Measurements from ENCODE around the gene KCNIP1.

The KCNIP1 gene

GRCh38 chr5:170720179-170720578, 216.4 kb downstream of the KCNIP1 start:
- DNase-seq (ENCODE audit: low spot score): no peak

GRCh38 chr5:170720984-170721383, 217.2 kb downstream of the KCNIP1 start:
- no peak for DNase-seq (ENCODE audit: low spot score)

DNA sequence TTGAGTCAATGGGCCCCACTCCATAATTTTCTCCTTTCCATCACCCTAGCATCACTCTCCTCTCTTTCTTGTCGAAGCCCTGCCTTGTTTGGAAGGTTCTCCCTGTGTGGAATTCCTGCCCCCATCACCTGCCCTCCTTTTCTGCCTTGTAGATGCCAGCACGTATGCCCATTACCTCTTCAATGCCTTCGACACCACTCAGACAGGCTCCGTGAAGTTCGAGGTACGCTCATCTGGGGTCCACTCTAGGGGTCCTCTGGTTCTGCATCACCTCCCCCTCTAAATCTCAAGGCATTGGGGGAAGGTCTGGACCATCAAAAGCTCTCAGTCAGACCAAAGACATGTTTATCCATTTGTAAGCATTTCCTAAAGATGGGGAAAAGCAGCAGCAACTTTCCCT, 217.9 kb downstream of the KCNIP1 start:
- DNase-seq (ENCODE audit: low spot score): no peak

- no peak for DNase-seq (ENCODE audit: low spot score)
Observed at GRCh38 chr5:170722316-170722715, 218.5 kb downstream of the KCNIP1 start.

- no peak for DNase-seq (ENCODE audit: low spot score)
Observed at GRCh38 chr5:170731052-170731451, 227.2 kb downstream of the KCNIP1 start.

- no peak for DNase-seq (ENCODE audit: low spot score)
Observed at GRCh38 chr5:170732685-170733084, 228.9 kb downstream of the KCNIP1 start.

DNA sequence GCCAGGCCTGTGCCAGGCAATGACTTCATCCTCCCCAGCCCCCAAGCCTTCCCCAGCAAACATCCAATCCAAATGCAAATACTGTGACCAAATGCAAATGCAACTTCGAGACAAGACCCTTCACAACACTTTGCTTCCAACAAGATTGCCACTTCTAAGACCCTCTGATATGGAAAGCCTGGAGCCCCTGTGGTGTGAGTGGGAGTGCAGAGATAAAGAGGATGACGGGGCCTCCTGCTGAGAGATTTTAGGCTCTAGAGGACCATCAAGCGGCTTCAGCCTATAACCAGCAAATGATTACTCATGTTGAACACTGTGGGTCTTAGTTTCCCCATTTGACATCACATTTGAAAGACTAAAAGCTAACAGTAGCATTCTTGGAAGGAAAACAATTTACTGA, 233.1 kb downstream of the KCNIP1 start:
- no peak for DNase-seq (ENCODE audit: low spot score)

- DNase-seq (ENCODE audit: low spot score): no peak
Observed at GRCh38 chr5:170737591-170737990, 233.8 kb downstream of the KCNIP1 start.

GRCh38 chr5:170738840-170739239, 235.0 kb downstream of the KCNIP1 start:
- no peak for DNase-seq (ENCODE audit: low spot score)

DNA sequence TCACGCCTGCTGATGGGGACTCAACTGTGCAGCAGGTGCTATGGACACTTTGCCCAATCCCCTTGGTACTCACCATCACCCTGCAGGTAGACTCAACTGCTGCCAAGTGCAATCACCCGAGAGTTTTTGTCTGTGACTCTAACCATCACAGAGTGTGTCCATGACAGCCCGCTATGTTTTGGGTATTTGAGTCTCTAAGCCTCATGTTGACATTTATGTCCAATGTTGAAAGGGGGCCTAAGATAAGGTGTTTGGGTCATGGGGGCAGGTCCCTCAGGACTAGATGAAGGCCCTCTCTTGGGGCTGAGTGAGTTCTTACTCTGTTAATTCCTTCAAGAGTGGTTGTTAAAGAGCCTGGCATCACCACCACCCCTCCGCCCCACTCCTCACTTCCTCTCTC, 235.6 kb downstream of the KCNIP1 start:
- no peak for DNase-seq (ENCODE audit: low spot score)

GRCh38 chr5:170740551-170741205, 236.9 kb downstream of the KCNIP1 start:
- DNase-seq (ENCODE audit: low spot score): no peak

DNA sequence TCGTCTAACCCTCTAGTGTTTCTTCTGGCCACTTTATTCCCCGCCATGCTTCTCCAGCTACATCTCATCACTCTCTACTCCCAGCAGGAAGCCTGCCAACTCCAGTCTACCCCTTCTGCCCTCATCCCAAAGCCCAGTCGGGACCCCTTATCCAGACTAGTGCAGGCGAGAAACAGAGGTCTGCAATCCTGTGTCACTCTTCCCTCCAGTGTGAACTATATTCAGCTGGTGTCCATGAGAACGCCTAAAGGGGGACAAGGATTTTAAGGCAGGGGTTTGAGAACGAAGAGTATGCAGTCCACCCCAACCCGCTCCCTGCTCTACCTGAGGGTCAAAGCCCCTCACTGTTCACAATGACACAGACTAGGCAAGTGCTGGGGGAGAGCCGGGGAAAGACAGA, 238.0 kb downstream of the KCNIP1 start:
- no peak for DNase-seq (ENCODE audit: low spot score)

- no peak for DNase-seq (ENCODE audit: low spot score)
Observed at GRCh38 chr5:170743876-170744212, 240.0 kb downstream of the KCNIP1 start.

- DNase-seq (ENCODE audit: low spot score): no peak
Observed at GRCh38 chr5:170745481-170746071, 241.8 kb downstream of the KCNIP1 start.

GRCh38 chr5:170746075-170746960, 242.5 kb downstream of the KCNIP1 start:
- DNase-seq (ENCODE audit: low spot score): no peak

- no peak for DNase-seq (ENCODE audit: low spot score)
Observed at GRCh38 chr5:170746961-170747340, 243.1 kb downstream of the KCNIP1 start.

DNA sequence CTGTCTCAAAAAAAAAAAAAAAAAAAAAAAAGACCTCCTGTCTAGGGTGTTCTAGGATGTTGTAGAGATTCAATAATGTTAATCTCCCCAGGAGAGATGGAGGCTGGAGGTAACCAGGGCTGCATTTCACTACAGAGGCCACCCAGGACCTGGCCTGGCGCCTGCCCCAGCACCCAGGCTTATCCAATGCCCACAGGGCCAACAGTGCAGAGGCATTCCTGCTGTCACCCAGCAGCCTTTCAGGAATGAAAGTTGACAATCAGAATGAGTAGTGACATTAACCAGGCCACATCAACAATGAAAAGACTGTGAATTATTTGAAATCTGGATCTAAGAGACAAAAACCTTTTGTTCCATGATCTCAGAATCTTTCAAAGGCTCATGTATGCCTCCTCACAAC, 243.5 kb downstream of the KCNIP1 start:
- no peak for DNase-seq (ENCODE audit: low spot score)

- DNase-seq (ENCODE audit: low spot score): no peak
Observed at GRCh38 chr5:170747851-170748250, 244.0 kb downstream of the KCNIP1 start.

- DNase-seq (ENCODE audit: low spot score): no peak
Observed at GRCh38 chr5:170748951-170749471, 245.2 kb downstream of the KCNIP1 start.

GRCh38 chr5:170749911-170750431, 246.2 kb downstream of the KCNIP1 start:
- DNase-seq (ENCODE audit: low spot score): no peak

GRCh38 chr5:170750791-170751190, 247.0 kb downstream of the KCNIP1 start:
- DNase-seq (ENCODE audit: low spot score): no peak

- DNase-seq (ENCODE audit: low spot score): no peak
Observed at GRCh38 chr5:170751631-170752030, 247.8 kb downstream of the KCNIP1 start.

All from hematopoietic multipotent progenitor cell treated with erythropoietin and hydrocortisone succinate and interleukin-3 and kit ligand, for 17 days (in vitro differentiated cells).